ENCODE results near the gene ADAMTSL5. TPM values are rescaled to one million over a fixed set of nuclear protein-coding genes. Genes with fewer than 3 reads are reported as not detected.

The ADAMTSL5 gene
- 10 to 100 TPM; 13.5 to 20.8 (median 18.8) TPM for total RNA-seq

- TF ChIP-seq CTCF (IDR thresholded peaks at IDR 0.05), result peak in 2 of 6 experiments; percentile 17 to 35
- peak in 2 of 4 donors; percentile 40 to 58 for TF ChIP-seq POLR2A (IDR thresholded peaks at IDR 0.05)
- Histone ChIP-seq H3K27ac (peak within 1 kb of the TSS; percentile 88 to 91 (median 89)), H3K4me3 (peak within 1 kb of the TSS; percentile 49 to 77 (median 60)), H3K9me3 (no peaks in the 10 kb centered on the region), H3K4me1 (peaks cover 37 to 61% (median 38%) of the 10 kb centered on the region in 3 donors), H3K27me3 (peaks cover 0 to 48% (median 0%) of the 10 kb centered on the region in 4 donors), H3K36me3 (no peaks in the 10 kb centered on the region)
- 15 to 30% methylated on average over 1 to 4 of the region's 78 CpGs for WGBS, 2 donors
- intact Hi-C loops (cut with DNase I), result no loop called here
- DNase-seq, result no peak
These were observed at the start of gene ADAMTSL5 for GRCh38 chr19:1512671-1513498. Gene ADAMTSL5 (minus strand): TSS chr19:1513019. CDS start chr19:1510943, 2,076 bp downstream.

- intact Hi-C loops (cut with DNase I), result no loop called here
- H3K4me3 ChIP-seq, result no peak overlapping the region
These were observed 48.5 kb upstream of the ADAMTSL5 start for GRCh38 chr19:1561236-1561842.

GRCh38 chr19:1560286-1560882 is 47.6 kb upstream of the ADAMTSL5 start:
- H3K36me3 ChIP-seq, result peaks cover 0 to 16% (median 0%) of the 10 kb centered on the region in 3 donors
- no peak overlapping the region for H3K4me3 ChIP-seq
- H3K9me3 ChIP-seq, result no peaks in the 10 kb centered on the region
- DNase-seq, result no peak
- 90% methylated on average over 2 of the region's 25 CpGs; no CpG with 5 or more reads in 1 of the 2 donors for WGBS, 2 donors
- TF ChIP-seq POLR2A (IDR thresholded peaks at IDR 0.05) (no peak), CTCF (IDR thresholded peaks at IDR 0.05) (no peak)
- H3K4me1 ChIP-seq, result peaks cover 0 to 2% (median 0%) of the 10 kb centered on the region in 3 donors
- no peaks in the 10 kb centered on the region for H3K27me3 ChIP-seq
- H3K27ac ChIP-seq, result no peak overlapping the region
- intact Hi-C loops (cut with DNase I), result no loop called here

More at GRCh38 chr19:1561236-1561842, 48.5 kb upstream of the ADAMTSL5 start:
- WGBS, 2 donors, result 90 to 95% methylated on average over 4 to 14 of the region's 17 CpGs
- H3K9me3 ChIP-seq, result no peaks in the 10 kb centered on the region
- peaks cover 7 to 11% (median 9%) of the 10 kb centered on the region in 3 donors for H3K4me1 ChIP-seq
- DNase-seq, result no peak
- TF ChIP-seq POLR2A (IDR thresholded peaks at IDR 0.05) (no peak), CTCF (IDR thresholded peaks at IDR 0.05) (no peak)
- H3K36me3 ChIP-seq, result peaks cover 0 to 6% (median 0%) of the 10 kb centered on the region in 3 donors
- H3K27me3 ChIP-seq, result no peaks in the 10 kb centered on the region
- H3K27ac ChIP-seq, result no peak overlapping the region

GRCh38 chr19:1558552-1558951 is 45.7 kb upstream of the ADAMTSL5 start:
- Histone ChIP-seq H3K9me3 (no peaks in the 10 kb centered on the region), H3K27ac (no peak overlapping the region), H3K4me1 (no peaks in the 10 kb centered on the region), H3K27me3 (no peaks in the 10 kb centered on the region), H3K36me3 (peaks cover 0 to 22% (median 0%) of the 10 kb centered on the region in 3 donors), H3K4me3 (no peak overlapping the region)
- DNase-seq, result no peak
- TF ChIP-seq POLR2A (IDR thresholded peaks at IDR 0.05) (no peak), CTCF (IDR thresholded peaks at IDR 0.05) (no peak)
- intact Hi-C loops (cut with DNase I), result no loop called here
- WGBS, 2 donors, result 85 to 97% methylated on average over 3 to 11 of the region's 12 CpGs

Measured in esophagus squamous epithelium (tissue), 5 donors.